GM15510 (cell line): ENCODE data around the gene DIRAS3.

Source experiments
- POLR2A ChIP-seq: IDR thresholded peaks from 3 replicates; pipeline ENCODE4 v1.6.1; 2011; ENCODE audit warnings: borderline replicate concordance; ENCODE audit not compliant: insufficient read length; ENCODE audit errors: extremely low read depth

The DIRAS3 gene

DNA sequence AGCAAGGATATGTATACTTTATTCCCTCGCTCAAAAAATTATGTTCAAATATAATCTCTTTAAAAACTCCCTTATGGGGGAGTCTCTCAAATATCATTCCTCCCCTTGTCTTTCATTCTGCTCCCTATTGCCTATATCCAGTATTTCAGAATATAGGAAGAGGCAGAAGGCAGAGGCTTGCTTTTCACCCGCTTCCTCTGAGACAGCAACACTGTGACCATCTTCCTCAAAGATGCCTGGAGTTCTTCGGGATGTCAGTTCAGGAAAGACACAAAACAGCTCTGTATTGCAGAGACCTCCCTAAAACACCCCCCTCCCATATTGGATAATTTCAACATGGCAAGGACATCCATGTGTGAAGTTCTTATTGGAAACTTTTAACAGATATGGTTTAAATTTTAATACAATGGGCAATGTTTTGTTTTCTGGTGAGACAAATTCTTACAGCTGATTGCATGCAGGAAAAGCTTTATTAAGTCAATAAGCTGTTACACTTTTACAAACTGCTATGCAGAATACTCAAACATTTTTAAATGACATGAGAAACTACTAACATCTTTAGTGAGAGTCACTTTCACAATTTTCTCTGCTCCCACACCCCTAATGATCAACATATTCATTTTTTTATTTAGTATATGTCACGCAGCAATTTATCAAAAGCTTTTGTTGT lies 4.8 kb downstream of the DIRAS3 start:
- no peak for TF ChIP-seq POLR2A

DNA sequence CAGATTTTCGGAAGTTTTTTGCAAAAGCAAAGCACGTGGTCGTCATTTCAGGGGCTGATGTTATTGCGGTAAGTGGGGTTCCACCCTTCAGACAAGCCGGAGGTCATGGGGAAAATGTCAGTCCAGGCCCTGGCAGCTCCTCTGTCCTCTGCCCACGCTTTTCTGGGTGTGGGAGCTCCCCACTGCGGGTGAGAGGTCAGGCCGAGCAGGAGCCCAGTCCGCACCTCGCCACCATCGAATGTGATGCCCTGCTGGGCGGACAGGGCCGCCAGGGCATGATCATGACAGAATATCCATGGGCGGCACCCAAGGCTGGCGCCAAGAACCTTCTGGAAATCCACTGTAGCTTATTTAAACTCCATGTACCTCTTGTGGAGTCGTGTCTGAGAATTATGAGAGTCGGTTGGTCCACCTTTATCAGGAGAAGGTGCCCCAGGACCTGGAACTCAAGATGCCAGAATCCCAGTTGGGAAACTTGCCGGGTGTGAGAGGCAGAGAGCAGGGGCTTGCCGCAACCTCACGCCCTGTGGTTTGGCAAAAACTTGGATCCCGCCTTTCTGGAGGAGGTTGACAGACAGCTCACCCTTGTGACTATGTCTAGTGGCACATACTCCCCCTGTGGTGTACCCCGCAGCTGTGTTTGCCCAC lies 6.9 kb downstream of the DIRAS3 start:
- no peak for TF ChIP-seq POLR2A

- TF ChIP-seq POLR2A: no peak
Observed at GRCh38 chr1:68036946-68037345, 13.5 kb downstream of the DIRAS3 start.

GRCh38 chr1:68029444-68029843 lies 21.0 kb downstream of the DIRAS3 start:
- TF ChIP-seq POLR2A: no peak

DNA sequence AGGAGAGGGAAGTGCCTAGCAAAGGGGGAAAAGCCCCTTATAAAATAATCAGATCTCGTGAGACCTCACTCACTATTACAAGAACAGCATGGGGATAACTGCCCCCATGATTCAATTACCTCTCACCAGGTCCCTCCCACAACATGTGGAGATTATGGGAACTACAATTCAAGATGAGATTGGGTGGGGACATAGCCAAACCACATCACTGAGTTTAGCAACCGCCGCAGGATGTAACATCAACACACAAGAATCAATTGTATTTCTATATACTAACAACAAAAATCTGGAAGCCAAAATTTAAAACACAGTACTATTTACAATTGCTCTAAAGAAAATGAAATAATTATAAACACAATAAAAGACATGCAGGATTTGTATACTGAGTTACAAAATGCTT lies 21.9 kb downstream of the DIRAS3 start:
- TF ChIP-seq POLR2A: no peak

GRCh38 chr1:68024635-68025338 lies 25.6 kb downstream of the DIRAS3 start:
- TF ChIP-seq POLR2A: no peak

DNA sequence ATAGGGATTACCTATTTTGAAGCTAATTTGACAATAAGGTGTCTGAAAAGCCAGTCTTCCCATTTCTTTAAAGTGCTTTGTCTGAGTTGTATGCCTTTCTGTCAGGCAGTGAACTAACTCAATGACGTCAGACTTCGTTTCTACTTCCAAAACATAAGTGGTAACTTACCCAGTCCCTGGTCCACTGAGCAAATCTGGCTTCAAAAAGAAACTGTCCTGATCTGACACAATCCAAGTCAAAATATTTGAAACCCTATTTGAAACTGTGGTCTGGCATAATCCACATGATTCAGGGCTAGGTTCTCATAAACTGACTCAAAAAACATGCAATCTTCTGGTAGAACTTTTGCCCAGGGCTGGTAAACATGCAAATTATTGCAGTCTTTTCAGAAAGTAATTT lies 34.0 kb downstream of the DIRAS3 start:
- no peak for TF ChIP-seq POLR2A

DNA sequence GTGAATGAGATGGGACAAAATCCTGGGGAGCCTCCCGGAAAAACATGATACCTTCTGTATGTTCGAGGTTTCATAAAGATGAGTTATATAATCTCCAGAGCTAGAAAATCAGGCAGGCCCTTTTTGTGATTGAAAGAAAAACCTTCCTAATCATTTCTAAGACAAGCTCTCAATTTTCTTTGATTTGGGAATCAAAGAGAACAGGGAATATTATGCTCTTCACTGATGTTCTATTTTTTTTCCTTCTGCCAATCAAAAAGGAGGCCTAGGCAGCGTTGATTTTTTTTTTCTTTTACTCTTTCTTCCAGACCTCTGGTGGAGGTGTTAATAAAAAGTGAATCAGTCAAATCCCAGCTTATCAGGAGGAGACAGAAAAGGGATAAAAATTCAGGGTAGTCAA lies 34.5 kb downstream of the DIRAS3 start:
- TF ChIP-seq POLR2A: no peak

DNA sequence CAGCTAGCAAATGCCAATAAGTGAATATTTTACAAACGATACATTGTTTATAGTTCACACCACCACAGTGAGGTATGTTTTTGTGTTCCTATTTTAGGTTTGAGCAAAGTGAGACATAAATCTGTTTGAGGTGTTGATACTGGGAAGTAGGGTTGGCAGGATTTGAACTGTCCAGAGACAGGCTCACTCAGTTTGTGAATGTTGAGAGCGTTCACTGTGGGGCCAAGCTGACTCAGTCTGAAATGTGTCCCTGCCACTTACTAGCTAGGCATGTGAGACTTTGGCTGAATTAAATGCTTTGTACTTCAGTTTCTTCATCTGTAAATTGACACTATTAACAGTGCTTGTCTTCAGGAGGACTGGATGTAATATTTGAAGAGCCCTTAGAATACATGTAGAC lies 35.1 kb downstream of the DIRAS3 start:
- no peak for TF ChIP-seq POLR2A

DNA sequence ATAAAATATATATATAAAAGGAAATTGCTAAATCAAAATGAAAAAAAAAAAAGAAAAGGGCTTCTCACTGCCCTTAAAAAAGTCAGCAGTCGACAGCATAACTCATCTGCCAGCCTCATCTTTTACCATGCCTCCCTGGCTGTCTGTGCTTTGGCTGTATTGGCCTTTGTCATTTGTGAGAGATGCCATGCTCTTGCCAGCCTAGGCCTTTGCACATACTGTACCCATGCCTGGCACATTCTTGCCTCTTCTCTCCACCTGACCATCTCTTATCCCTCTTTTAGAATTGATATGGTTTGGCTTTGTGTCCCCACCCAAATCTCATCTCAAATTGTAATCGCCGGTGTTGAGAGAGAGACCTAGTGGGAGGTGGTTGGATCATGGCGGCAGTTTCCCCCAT lies 37.1 kb downstream of the DIRAS3 start:
- no peak for TF ChIP-seq POLR2A

DNA sequence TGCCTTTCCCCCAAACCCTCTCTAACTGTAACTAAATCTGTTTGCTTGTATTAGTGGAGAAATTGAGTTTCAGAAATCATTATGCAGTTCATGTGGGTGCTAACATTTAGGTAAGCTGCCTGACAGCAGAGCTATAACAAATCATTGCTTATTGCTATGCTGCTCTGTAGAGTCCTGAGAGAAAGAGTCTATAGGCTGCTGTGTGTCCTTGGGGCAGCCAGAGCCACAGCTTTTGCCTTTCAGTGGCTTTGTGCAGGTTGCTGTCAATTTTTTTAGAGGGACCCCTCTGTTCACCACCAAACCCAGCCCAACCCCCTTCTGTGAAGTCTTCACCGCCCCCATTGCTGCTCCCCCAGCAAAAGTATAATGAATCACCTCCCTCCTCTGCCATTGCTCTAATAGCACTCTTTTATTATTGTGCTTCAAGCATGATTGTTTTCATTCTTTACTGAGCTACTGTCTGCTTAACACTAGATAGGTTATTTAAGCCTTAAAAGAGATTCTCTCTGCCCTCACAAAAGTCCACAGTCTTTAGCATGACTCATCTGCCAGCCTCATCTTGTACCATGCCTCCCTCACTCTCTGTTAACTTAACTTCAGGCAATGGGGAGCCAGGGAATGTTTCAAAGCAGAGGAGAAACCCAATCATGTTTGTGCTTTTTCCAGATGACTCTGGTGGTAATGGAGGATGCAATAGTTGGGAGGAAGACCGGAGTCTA lies 38.6 kb downstream of the DIRAS3 start:
- TF ChIP-seq POLR2A: no peak

DNA sequence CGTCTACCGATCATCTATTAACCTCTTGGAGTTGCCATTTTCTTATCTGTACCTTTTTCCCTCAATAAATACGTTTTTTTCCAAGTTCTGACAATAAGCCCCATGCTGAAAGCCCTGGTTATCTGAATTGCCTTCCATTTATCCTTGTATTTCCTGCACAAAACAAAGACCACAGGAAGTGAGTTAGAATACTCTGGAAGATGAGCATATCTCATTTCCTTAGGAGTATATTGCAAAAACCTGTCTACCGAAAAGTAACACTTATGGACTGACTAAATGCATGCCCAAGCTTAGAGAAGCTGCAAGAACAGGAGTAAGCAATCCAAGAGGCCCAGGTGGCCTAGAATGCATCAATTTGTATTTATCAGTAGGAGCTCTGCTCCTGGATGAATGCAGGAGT lies 39.9 kb downstream of the DIRAS3 start:
- no peak for TF ChIP-seq POLR2A

- no peak for TF ChIP-seq POLR2A
Observed at GRCh38 chr1:68010090-68010489, 40.3 kb downstream of the DIRAS3 start.

GRCh38 chr1:68000191-68000590 lies 50.2 kb downstream of the DIRAS3 start:
- no peak for TF ChIP-seq POLR2A

GRCh38 chr1:67997746-67998145 lies 52.7 kb downstream of the DIRAS3 start:
- no peak for TF ChIP-seq POLR2A
